HG03457 (cell line): ENCODE measurements around the gene RTTN.
A peak's percentile ranks its signal among the peaks of the same experiment; 100 is the strongest.
"Not testable (repeated sequence)": the region's sequence is repeated elsewhere in the genome, so short reads cannot be mapped to it uniquely, and the experiment has no call there.

Experiments
- ATAC-seq: cut with Tn5 transposase; IDR thresholded peaks from one replicate; pipeline ENCODE4 v1.9.1; 2021; ENCODE audit warnings: moderate number of reproducible peaks; ENCODE audit not compliant: unreplicated experiment

Gene RTTN, protein sequence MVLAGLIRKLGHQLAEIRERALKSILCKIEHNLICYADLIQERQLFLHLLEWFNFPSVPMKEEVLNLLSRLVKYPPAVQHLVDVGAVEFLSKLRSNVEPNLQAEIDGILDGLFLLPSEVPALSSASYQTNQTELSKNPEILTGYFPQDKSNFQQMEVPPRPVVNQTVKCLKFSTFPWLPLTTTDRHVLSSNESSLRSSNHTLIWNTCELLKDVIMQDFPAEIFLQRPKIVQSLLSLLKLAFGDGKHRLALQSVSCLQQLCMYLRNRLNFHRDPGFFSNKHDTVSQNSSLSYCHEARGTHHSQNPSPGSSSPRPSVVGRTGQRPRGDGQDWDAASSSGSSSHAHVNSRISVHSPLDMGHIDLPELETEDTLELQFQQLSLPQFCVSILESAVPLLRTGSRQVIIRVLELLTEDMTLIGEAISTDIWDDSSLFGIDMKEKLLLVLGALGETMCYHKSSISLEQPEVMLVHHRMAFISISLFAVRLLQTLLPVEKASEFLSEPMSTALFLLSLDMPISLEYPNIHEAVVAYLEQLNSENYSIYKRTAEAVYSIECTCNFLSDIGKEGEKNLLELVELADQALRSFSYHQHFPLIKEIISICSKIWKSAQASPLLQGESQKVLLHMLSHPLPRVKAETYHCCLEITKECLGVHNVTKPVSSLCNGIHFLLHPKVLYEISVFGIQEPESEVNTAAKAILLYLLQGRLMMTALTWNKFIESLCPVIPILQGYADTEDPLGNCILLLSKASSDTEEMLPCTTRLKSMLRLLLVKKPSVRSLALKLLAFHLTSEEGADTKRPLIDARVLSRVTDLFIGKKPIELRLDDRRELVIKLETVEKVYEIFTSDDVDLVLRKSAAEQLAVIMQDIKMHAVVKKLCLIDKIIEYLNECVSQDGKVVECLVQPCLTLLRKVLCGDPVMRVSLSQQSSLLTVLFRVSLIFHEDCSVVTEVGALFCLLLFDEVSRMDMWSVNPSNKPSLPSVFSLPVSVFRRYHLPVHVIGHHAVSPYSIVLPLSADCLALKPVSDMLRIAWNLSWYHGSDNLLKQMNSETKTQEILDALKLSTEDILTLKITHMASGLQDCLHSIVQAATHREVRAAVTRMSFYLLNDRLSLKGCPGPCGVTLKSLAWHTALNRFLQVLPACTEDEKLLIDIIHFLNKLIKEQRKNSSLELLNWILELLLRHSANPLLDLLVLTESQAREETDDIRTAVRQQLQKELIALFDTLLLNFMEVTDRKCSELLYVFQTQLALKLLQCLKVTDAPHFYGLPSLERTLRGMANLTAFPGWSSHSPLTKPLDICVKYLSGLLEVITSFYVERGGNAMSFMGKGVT (N-terminal part only)

DNA sequence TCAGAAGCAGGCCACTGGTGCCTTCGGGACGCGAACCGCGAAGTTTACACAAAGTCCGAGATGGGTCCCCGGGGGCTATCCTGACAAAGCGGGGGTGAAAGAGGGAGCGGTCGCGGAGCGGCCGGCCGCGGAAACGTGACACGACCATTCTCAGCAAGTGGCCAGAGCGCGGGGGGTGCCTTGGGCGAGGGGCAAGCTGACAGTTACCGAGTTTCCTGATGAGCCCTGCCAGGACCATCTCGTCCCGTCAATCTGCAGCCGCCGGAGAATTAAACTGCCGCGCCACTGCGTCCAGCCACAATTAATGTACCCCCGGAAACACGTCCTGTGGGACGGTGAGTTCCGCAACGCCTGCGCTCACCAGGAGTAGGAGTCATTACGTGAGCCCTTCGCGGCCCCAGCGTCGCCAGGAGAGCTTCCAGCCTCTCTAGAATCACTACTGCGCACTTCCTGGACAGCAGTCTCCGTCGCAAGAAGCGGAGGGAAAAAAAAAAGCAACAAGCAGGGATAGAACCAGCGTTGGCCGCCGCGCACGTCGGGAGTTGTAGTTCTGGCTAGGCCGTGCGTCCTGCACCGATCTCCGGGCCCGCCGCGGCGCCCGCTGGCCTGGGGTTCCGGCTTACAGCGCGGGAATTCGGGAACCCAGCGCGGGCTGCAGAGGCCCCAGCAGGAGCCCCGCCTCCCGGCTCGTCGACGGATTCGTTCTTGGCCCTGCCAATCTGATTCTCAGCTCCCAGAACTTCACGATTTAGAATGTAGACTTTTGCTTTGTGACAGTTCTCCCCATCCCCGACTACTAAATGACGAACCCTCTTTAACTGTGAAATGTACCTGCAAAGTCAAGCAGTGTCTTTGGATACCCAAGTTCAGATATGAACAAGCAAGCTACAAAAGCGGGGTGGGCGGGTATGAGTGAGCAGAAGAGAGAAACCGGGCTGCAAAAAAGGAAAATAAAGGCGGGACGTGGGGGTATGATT, at the start of gene RTTN:
Gene RTTN, minus strand, starts transcription at position 267 of the 977 bp plus-strand sequence. Its CDS starts 29 bp downstream, at position 238.
- peak; percentile 98 for ATAC-seq

DNA sequence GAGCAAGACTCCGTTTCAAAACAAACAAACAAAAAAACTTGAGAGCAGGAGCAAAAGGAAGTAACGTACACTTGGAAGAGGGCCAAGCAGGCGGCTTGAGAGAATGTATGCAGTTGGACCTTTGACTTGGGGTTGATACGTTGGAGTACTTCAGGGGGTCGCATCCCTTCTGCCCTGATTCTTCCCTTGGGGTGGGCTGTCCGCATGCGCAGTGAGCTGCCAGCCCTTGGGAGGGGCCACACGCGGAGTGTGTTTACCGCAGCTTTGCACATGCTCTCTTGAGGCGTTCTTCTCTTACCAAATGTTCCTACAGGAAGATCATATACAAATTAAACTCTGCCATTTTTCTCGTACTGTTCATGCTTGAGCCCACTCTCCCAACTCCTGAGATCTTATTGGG, 45.3 kb upstream of the RTTN start:
- ATAC-seq, result no peak

DNA sequence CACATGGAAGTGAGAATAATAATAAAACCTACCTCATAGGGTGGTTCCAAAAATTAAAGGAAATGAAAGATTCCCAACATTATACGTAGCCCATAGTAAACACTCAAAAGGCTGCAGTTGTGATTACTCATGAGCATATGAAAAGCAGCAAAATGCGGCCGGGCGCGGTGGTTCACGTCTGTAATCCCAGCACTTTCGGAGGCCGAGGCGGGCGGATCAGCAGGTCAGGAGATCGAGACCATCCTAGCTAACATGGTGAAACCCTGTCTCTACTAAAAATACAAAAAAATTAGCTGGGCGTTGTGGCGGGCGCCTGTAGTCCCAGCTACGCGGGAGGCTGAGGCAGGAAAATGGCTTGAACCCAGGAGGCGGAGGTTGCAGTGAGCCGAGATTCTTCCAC, 44.4 kb upstream of the RTTN start:
- not testable (repeated sequence) for ATAC-seq

DNA sequence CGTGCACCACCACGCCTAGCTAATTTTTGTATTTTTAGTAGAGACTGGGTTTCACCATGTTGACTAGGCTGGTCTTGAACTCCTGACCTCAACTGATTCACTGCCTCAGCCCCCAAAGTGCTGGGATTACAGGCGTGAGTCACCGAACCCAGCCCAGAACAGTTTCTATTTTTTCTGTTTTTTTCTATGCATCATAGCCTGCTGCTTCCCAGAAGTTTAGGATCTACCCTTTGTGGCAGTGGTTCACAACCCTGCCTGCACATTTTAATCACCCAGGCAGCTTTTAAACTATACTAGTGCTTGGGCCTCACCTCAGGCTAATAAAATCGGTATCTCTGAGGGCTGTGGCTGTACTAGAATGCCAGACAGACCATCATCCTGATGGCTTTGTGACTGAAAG, 43.6 kb upstream of the RTTN start:
- ATAC-seq, result no peak

DNA sequence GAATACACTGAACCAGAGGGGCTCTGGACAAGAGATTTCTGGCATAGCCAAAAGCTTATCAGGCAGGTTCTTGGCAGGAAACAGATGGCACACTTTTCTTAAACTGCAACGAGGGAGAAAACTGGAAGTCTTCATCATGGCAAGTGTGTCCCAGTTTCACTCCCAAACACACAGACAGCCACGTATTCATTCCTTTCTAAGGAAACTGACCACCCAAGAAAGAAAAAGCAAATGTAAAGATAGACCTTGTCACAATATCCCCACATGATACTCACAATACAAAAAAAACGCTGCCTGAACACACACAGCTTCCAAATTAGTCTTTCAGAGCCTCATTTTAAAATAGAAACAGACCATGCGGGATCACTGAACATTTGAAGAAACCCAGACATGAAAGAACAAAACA, 40.6 kb upstream of the RTTN start:
- ATAC-seq, result no peak

DNA sequence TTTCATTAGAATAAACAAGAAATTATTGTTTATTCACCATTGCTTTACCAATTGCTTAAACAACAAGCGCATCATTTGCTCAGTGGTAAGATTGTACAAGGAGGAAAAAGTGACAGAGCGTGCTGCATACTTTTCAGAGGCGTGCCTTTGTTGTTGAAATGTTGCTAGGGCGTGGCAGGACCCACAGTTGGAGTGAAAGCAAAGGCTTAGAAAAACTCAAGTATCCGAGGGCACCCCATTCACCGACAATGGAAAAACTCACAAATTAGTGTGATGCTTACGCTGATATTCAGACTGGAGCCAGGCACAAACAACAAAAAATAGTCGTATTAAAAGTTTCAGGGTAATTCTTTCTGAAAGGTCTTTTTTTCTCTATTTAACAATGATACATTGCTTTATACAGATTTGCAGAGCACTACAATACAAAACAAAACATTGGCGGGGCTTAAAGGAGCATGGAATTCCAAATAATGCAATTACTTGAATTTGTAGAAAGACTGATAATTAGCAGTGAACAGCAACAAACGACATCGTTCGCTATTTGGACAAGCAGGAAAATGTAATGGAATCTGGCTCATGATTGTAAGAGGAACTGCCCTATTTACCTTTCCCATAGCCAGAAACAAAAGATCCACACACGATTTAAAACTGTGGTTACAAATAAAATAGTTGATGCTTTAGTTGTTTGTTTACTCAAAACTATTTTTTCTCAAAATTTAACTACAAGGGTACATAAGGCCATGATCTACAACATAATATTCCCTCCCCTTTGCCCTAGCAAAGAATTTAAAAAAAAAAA, 37.8 kb upstream of the RTTN start:
- no peak for ATAC-seq

DNA sequence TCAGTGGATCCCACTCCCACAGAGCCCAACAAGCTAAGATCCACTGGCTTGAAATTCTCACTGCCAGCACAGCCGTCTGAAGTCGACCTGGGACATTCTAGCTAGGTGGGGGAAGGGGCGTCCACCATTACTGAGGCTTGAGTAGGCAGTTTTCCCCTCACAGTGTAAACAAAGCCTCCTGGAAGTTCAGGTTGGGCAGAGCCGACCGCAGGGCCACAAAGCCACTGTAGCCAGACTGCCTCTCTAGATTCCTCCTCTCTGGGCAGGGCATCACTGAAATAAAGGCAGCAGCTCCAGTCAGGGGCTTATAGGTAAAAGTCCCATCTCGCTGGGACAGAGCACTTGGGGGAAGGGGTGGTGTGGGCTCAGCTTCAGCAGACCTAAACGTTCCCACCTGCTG, 31.4 kb upstream of the RTTN start:
- ATAC-seq, result not testable (repeated sequence)

DNA sequence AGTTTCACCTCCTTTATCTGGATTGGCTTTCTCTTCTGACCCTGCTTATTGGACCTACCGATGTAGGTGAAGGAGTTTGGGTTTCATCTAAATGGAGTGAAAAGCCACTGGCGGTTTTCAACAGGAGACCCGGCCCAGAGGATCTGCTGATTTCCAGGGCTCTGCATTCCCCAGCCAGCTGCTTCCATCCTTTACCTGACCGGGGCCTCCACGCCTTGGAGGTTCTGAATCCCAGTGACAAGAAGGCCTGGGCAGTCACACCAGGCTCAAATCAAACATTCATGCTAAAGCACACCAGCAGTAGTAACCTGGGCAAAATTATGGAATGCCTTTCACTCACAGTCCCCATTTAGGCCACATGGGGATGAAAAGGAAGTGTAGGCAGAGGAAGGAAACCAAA, 30.0 kb upstream of the RTTN start:
- ATAC-seq, result no peak

DNA sequence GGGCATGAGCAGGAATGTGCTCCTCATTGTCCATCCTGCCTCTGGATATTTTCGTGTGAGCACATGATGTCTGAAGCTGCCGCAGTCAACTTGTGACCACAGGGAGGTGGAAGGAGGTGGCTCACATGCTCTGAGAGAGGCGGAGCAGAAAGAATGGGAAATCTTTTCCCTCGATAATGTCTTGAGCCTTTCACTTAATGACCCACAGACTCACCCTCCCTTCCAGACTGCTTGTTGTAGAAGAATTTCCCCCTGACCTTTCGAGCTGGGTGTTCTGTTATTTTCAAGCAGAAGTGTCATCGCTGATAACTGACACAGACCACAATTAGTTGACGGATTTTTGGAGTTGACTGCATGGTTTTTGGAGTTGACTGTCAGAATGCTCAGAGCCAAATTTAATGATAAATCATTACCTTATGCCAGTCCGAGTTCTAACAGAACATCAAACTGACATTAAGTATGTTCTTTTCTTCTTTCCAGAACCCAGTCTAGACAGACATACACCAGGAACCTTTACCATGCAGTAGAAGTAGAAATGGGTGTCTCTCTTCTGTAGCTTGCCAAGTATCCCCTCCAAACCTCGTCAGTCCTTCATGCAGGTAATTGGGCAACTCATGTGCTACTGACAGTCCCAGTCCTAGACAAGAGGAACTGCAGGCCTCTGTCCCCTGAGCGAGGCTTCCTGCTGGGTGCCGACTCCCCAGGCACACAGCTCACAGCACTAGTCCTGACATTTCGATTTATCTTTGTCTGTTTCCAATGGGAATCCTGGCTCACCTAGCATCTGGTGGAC, 29.4 kb upstream of the RTTN start:
- no peak for ATAC-seq

DNA sequence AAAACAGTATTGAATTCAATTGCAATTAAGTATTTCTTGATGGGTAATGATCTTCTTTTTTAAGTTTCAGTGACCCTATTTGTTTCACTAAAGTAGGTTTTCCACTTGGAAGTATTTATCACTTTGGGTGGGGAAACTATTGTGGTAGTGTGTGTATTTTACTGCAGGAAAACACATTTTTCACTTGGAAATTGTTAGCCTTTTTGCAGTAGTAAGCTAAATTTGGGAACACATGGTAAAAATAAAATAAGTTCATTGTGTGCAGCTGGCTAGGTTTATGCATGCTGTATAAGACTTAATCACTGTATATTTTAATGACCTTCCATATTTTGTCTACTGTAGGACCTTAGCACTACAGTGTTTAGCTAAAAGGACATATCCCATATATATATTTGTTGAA, 28.5 kb upstream of the RTTN start:
- no peak for ATAC-seq

DNA sequence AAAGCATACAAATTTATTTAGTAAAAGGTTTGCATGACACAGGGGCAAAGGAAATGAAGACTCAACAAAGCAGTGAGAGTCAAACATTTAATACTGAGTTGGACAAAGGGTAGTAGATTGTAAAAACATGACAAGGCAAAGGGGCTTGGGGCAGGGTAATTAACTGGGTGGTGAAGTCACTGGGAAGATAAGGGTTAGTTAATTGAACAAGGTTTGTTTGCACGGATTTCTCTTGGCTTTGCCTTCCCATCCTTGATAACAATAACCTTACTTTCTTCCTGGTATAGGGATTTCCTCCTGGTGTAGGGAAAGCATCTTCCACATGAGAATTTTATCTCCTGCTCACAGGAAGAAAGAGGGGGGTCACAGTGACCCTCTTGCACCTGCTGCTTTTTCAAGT, 26.8 kb upstream of the RTTN start:
- no peak for ATAC-seq

DNA sequence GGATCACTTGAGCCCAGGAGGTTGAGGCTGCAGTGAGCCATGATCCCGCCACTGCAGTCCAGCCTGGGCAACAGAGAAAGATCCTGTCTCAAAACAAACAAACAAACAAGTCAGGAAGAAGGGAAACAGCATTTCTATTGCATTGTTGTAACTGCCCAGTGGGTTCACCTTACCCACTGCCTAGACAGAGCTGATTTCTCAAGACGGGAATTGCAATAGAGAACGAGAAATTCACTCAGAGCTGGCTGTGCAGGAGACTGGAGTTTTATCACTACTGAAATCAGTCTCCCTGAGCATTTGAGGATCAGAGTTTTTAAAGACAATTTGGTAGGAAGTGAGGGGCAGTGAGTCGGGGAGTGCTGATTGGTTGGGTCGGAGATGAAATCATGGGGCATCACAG, 24.2 kb upstream of the RTTN start:
- ATAC-seq, result no peak

DNA sequence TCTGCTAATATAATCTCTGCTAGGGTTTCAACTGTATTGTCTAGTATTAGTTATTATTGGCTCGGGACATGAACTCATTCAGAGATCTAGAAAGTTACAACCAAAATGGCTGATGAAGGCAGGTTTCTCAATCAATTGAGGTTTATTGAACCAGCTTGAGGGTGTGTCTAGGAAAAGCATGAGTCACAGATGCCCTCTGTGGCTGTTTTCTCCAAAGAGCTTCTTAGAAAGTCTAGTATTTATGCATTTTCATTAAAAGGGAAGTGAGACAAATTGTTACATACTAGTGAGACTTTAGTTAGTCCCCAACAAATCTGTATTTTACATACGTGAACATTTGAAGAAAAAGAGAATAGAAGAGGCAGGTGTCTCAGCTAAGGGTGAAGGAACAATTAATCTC, 23.0 kb upstream of the RTTN start:
- no peak for ATAC-seq

DNA sequence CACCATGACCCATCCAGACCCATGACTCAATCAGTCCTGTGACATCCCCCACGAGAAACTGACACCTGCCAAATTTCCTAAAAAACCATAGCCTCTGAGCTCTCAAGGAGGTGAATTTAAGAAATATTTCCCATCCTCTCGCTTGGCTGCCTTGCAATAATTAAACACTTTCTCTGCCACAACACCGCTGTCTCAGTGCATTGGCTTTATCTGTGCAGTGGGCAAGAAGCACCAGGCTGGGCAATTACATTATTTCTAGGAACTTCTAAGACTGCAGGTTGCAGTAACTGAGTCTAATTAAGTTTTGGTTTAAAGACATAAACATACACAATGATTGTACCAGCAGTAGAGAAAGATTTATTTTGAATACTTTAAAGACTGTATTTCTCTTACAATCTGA, 22.0 kb upstream of the RTTN start:
- no peak for ATAC-seq

DNA sequence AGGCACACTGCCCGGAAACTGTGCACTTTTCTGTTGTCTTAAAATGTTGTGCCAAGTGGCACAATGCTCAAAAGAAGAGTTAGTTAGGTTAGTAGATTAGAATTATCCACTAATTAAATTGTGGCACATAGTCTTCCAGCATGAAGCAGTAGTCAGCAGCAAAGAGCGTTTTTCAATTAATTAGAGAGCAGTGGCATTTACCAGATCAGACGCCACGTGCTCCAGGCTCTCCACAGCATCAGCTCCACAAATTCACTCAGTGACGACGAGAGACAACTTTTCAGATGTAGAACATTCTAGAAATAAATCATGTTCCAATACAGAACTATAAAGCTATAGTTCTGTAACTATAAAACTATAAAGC, 16.4 kb upstream of the RTTN start:
- no peak for ATAC-seq

DNA sequence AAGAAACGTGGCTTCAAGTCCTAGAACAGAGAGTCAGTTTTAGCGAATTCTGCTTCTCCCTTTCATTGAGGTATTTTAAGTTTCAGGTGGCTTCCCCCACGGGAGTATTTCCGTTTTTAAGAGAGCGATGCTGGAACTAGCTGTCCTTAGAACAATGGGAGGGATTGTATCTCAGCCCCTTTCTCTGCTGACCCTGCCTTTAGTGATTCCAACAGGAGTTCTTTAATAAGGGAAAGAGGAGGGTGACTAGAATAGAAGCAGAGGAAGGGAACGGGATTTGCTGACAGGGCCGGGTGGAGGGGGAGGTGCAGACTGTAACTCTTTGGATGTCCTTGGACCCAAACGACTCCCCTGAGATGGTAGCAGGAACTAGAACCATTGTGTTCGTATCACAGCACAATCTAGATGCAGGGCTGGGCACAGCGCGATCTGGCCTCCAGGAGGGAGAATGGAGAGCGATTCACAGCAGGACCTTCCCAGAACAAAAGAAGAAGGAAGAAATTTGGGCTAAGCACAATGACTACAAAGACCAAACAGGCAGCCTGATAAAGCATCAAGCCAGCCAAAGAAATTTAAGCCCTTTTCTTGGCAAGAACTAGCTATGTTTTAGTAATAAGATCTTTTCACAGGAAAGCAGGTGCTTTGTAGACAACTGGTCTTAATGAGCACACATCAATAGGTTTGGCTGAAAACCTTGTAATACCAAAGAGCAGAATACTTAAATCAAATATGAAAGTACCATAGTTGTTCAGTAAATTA, 15.8 kb upstream of the RTTN start:
- no peak for ATAC-seq

DNA sequence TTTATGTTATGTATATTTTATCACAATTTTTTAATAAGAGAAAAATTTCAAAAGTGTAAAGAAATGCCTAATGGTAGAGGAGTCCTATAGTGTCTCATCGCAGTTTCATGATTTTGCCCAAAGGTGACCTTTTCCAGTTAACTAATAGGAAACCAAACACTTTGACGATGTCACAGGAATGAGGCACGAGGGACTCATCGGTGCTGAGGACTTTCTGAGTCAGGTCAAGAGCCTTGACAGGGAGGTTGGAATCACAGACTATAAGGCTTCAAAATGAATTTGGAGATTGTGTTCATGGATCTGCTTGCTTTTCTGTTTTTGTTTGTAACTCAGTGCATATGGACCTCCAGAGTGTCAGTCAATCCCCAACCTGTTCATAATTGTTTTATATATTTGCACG, 15.1 kb upstream of the RTTN start:
- no peak for ATAC-seq

DNA sequence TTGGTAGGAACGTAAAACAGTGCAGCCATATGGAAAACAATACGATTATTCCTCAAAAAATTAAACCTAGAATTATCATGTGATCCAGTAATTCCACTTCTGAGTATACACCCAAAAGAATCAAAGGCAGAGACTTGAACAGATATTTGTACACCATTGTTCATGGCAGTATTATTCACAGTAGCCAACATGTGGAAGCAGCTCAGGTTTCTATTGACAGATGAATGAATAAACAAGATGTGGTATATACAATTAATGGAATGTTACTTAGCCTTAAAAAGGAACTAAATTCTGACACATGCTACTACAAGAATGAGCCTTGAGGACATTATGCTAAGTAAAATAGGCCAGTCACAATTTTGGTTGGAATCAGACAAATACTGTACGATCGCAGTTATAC, 14.2 kb upstream of the RTTN start:
- no peak for ATAC-seq
